ENCODE results near the gene MUC4.

DNA sequence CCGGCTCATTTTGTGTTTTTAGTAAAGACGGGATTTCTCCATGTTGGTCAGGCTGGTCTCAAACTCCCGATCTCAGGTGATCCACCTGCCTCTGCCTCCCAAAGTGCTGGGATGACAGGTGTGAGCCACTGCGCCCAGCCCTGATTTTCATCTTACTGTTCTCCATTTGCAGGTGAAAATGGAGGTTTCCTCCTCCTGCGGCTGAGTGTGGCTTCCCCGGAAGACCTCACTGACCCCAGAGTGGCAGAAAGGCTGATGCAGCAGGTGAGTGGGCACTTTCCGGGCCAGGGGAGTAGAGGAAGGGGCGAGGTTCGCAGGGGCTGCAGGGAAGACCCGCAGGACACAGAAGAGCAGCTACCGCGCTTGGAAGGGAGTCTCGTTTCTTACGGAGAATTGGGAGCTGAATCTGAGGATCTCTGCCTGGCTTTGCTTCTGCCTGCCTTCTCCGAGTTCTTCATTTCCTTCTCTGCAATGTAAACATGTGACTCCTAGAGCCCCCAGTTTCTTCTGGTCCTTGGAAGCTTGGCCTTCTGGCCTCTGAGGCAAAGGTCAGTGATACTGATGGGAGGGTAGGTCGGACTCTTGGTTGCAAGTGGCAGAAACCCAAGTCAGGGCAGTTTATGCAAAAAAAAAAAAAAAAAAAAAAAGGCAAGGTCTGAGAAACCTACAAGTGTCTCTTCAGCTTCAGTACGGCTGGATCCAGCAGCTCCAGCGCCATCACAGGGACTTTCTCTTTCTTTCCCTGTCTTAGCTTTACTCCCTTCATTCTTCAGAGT lies 82.1 kb downstream of the MUC4 start:
- TF ChIP-seq CEBPB (IDR thresholded peaks at IDR 0.05; ENCODE audit: borderline replicate concordance in 1 of 2, low read depth in 2 of 2, low read length in 2 of 2), result no peak
- TF ChIP-seq ZSCAN29 (IDR thresholded peaks at IDR 0.05), result no peak
- no peak for TF ChIP-seq TCF12 (IDR thresholded peaks at IDR 0.05; ENCODE audit: low read depth, low read length)
- no peak for TF ChIP-seq CBX5 (IDR thresholded peaks at IDR 0.05; ENCODE audit: low read depth)
- TF ChIP-seq, protein P1, sequence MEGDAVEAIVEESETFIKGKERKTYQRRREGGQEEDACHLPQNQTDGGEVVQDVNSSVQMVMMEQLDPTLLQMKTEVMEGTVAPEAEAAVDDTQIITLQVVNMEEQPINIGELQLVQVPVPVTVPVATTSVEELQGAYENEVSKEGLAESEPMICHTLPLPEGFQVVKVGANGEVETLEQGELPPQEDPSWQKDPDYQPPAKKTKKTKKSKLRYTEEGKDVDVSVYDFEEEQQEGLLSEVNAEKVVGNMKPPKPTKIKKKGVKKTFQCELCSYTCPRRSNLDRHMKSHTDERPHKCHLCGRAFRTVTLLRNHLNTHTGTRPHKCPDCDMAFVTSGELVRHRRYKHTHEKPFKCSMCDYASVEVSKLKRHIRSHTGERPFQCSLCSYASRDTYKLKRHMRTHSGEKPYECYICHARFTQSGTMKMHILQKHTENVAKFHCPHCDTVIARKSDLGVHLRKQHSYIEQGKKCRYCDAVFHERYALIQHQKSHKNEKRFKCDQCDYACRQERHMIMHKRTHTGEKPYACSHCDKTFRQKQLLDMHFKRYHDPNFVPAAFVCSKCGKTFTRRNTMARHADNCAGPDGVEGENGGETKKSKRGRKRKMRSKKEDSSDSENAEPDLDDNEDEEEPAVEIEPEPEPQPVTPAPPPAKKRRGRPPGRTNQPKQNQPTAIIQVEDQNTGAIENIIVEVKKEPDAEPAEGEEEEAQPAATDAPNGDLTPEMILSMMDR (IDR thresholded peaks at IDR 0.05 in 2 of 3, conservative IDR thresholded peaks at IDR 0.05 in 1 of 3; ENCODE audit: control insufficient read depth in 2 of 3, extremely low read depth in 1 of 3, insufficient read depth in 1 of 3, low read depth in 3 of 3, low read length in 3 of 3), result no peak
- TF ChIP-seq BHLHE40 (IDR thresholded peaks at IDR 0.05; ENCODE audit: borderline replicate concordance in 1 of 2, low read depth in 2 of 2, low read length in 1 of 2), result no peak
- TF ChIP-seq ZNF274 (IDR thresholded peaks at IDR 0.05; ENCODE audit: insufficient read depth, insufficient read length), result no peak
- TF ChIP-seq, protein P2, sequence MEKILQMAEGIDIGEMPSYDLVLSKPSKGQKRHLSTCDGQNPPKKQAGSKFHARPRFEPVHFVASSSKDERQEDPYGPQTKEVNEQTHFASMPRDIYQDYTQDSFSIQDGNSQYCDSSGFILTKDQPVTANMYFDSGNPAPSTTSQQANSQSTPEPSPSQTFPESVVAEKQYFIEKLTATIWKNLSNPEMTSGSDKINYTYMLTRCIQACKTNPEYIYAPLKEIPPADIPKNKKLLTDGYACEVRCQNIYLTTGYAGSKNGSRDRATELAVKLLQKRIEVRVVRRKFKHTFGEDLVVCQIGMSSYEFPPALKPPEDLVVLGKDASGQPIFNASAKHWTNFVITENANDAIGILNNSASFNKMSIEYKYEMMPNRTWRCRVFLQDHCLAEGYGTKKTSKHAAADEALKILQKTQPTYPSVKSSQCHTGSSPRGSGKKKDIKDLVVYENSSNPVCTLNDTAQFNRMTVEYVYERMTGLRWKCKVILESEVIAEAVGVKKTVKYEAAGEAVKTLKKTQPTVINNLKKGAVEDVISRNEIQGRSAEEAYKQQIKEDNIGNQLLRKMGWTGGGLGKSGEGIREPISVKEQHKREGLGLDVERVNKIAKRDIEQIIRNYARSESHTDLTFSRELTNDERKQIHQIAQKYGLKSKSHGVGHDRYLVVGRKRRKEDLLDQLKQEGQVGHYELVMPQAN (conservative IDR thresholded peaks at IDR 0.05), result no peak

Data from GM12878 (cell line).